OCI-LY7 (cell line): ENCODE measurements around the gene KRTAP9-2. TPM values are rescaled to one million over a fixed set of nuclear protein-coding genes. Genes with fewer than 3 reads are reported as not detected.

Source experiments
- BruUV-seq: library from RNA; stranded (reverse); fragments of 400-500 nt; replicated peaks from 2 replicates; lab custom pipeline; 2021; lab: Mats Ljungman, UMichigan
- CTCF ChIA-PET: fragments of 300-600 bp; sonication (Branson Sonifier 250); formaldehyde crosslinking; loops from one replicate; lab custom pipeline; 2022; ENCODE audit warnings: antibody characterized with exemption; ENCODE audit not compliant: unreplicated experiment; lab: Charles Lee
- POLR2A ChIA-PET: fragments of 300-600 bp; sonication (Branson Sonifier 250); formaldehyde crosslinking; loops from one replicate; lab custom pipeline; 2022; ENCODE audit warnings: antibody characterized with exemption; lab: Charles Lee
- DNase-seq: peaks from one replicate; pipeline ENCODE4 v3.0.0-alpha.2; 2015; ENCODE audit warnings: low spot score
- H2AFZ ChIP-seq: fragments of 200-600 bp; sonication (generic), shearing (Covaris generic); 2 replicates; pipeline ENCODE4 v1.6.1; 2014; ENCODE audit warnings: mild to moderate bottlenecking, antibody characterized with exemption, low read length, moderate library complexity
- H3K27ac ChIP-seq: fragments of 200-600 bp; sonication (generic); 2 replicates; pipeline ENCODE4 v1.5.1; 2014; ENCODE audit warnings: mixed run types, low read depth, mild to moderate bottlenecking, moderate library complexity, low read length, inconsistent platforms; ENCODE audit not compliant: poor library complexity, severe bottlenecking
- H3K36me3 ChIP-seq: fragments of 200-600 bp; sonication (generic); 2 replicates; pipeline ENCODE4 v1.6.1; 2014; ENCODE audit warnings: mild to moderate bottlenecking, antibody characterized with exemption, low read length, moderate library complexity, mixed read lengths; ENCODE audit not compliant: insufficient read depth
- H3K4me1 ChIP-seq: fragments of 200-600 bp; sonication (generic); 2 replicates; pipeline ENCODE4 v1.5.1; 2014; ENCODE audit warnings: mild to moderate bottlenecking, low read length; ENCODE audit not compliant: insufficient read depth, poor library complexity, severe bottlenecking
- H3K4me2 ChIP-seq: fragments of 200-600 bp; sonication (generic); 2 replicates; pipeline ENCODE4 v1.6.1; 2014; ENCODE audit warnings: mild to moderate bottlenecking, low read length
- H3K4me3 ChIP-seq: fragments of 200-600 bp; sonication (generic); 2 replicates; pipeline ENCODE4 v1.5.1; 2014; ENCODE audit warnings: mild to moderate bottlenecking, low read depth, low read length; ENCODE audit not compliant: poor library complexity, severe bottlenecking
- H3K79me2 ChIP-seq: fragments of 200-600 bp; sonication (generic); 2 replicates; pipeline ENCODE4 v1.6.1; 2016; ENCODE audit warnings: low read depth, mild to moderate bottlenecking, low read length, moderate library complexity, mixed read lengths; ENCODE audit not compliant: insufficient read depth
- H3K9me2 ChIP-seq: fragments of 200-600 bp; sonication (generic); 2 replicates; pipeline ENCODE4 v1.6.1; 2016; ENCODE audit warnings: mild to moderate bottlenecking, low read length, mixed read lengths; ENCODE audit not compliant: insufficient read depth
- H3K9me3 ChIP-seq: fragments of 200-600 bp; sonication (generic); 2 replicates; pipeline ENCODE4 v1.6.1; 2014; ENCODE audit warnings: mild to moderate bottlenecking, mixed run types, low read length, mixed read lengths
- H4K20me1 ChIP-seq: fragments of 200-600 bp; sonication (generic); 2 replicates; pipeline ENCODE4 v1.6.1; 2014; ENCODE audit warnings: mild to moderate bottlenecking, antibody characterized with exemption, low read length, moderate library complexity, mixed read lengths; ENCODE audit not compliant: insufficient read depth
- EZH2phosphoT487 ChIP-seq: fragments of 200-600 bp; sonication (generic); IDR thresholded peaks from 2 replicates; pipeline ENCODE4 v1.6.1; 2018; ENCODE audit warnings: low read depth, borderline replicate concordance, mild to moderate bottlenecking, mixed run types, antibody characterized with exemption, low read length, moderate library complexity, mixed read lengths
- intact Hi-C: fragments of 100-400 bp; cut with micrococcal nuclease; formaldehyde crosslinking; loops from one replicate; pipeline ENCODE4 v1.10.0; 2022; ENCODE audit not compliant: unreplicated experiment
- total RNA-seq, 2 experiments: library from RNA; depleted of rRNA in 1 of 2; stranded (reverse); fragments of >200 nt in 1 of 2; shearing (Covaris generic) in 1 of 2; gene quantifications; 2 replicates each; pipeline ENCODE4 v1.2.3, GENCODE V29; 2014 to 2022
- TF ChIP-seq, protein P1 (sequence below): fragments of 200-600 bp; sonication (generic); conservative IDR thresholded peaks from 2 replicates; pipeline ENCODE4 v1.5.1; 2014; ENCODE audit warnings: mild to moderate bottlenecking, antibody characterized with exemption, low read length, moderate library complexity, mixed read lengths

Gene KRTAP9-2
- total RNA-seq, 2 experiments from 2014 or later = not detected

DNA sequence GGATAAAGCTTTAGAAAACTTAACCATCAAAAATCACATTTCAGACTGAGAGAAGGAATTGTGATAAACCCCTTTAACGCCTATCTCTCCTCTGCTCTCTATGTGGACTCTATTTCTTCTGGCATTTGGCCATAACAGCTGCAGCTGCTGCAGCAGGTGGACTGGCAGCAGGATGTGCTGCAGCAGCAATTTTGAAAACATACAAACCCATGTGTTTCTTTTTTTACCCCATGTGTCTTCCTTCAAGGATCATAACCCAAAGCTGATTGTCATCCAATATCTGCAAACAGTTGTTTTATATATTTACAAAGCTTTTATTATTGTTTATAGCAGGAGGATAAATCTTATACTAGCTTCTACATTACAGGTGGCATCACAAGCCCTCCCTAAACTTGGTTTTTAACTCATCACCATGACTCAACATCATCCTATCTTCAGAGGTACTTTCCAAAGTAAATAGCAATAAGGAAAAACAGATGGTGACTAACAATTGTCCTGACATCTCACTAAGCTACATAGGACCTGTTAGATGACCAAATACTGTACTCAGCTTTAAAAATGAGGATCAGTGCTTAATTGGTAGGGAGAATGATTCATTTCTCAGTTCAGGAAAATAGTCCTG, 14.5 kb upstream of the KRTAP9-2 start:
- Histone ChIP-seq H3K4me3 (no peak overlapping the region), H3K79me2 (no peaks in the 10 kb centered on the region), H3K4me2 (no peak overlapping the region), H3K27ac (no peak overlapping the region), H2AFZ (no peak overlapping the region), H3K9me3 (no peaks in the 10 kb centered on the region), H3K36me3 (no peaks in the 10 kb centered on the region), H3K9me2 (no peaks in the 10 kb centered on the region), H3K4me1 (no peaks in the 10 kb centered on the region), H4K20me1 (no peaks in the 10 kb centered on the region)
- POLR2A ChIA-PET = no interaction called here
- DNase-seq = no peak
- intact Hi-C loops = no loop called here
- BruUV-seq = no TSS peak
- CTCF ChIA-PET = no interaction called here
- TF ChIP-seq EZH2phosphoT487 = no peak
- TF ChIP-seq, protein P1, sequence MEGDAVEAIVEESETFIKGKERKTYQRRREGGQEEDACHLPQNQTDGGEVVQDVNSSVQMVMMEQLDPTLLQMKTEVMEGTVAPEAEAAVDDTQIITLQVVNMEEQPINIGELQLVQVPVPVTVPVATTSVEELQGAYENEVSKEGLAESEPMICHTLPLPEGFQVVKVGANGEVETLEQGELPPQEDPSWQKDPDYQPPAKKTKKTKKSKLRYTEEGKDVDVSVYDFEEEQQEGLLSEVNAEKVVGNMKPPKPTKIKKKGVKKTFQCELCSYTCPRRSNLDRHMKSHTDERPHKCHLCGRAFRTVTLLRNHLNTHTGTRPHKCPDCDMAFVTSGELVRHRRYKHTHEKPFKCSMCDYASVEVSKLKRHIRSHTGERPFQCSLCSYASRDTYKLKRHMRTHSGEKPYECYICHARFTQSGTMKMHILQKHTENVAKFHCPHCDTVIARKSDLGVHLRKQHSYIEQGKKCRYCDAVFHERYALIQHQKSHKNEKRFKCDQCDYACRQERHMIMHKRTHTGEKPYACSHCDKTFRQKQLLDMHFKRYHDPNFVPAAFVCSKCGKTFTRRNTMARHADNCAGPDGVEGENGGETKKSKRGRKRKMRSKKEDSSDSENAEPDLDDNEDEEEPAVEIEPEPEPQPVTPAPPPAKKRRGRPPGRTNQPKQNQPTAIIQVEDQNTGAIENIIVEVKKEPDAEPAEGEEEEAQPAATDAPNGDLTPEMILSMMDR = no peak

DNA sequence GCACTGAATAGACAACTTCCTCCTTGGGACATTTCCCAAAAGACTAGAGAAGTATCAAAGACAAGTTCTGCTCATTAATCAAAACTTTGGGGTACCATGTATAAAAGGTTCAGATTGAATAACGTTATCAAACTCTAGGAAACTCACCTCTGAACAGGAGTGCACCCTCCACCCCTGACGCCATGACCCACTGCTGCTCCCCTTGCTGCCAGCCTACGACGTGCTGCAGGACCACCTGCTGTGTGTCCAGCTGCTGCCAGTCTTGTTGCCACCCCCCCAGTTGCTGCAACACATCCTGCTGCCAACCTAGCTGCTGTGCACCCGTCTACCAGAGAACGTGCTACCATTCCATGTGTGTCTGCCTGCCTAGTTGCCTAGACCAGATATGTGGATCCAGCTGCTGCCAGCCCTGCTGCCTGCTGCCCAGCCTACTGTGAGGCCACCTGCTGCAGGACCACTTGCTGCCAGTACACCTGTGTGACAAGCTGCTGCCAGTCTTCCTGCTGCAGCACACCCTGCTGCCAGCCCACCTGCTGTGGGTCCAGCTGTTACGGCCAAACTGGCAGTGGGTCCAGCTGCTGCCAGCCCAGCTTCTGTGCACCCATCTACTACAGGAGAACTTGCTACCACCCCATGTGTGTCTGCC, 13.8 kb upstream of the KRTAP9-2 start:
- BruUV-seq = no TSS peak
- no peaks in the 10 kb centered on the region for H3K4me1 ChIP-seq
- intact Hi-C loops = no loop called here
- H4K20me1 ChIP-seq = no peaks in the 10 kb centered on the region
- no peak overlapping the region for H3K27ac ChIP-seq
- H3K79me2 ChIP-seq = no peaks in the 10 kb centered on the region
- no peaks in the 10 kb centered on the region for H3K9me3 ChIP-seq
- no peak overlapping the region for H2AFZ ChIP-seq
- ChIA-PET CTCF (no interaction called here), POLR2A (no interaction called here)
- no peak for TF ChIP-seq EZH2phosphoT487
- TF ChIP-seq, protein P1 = no peak
- H3K4me3 ChIP-seq = no peak overlapping the region
- no peaks in the 10 kb centered on the region for H3K36me3 ChIP-seq
- H3K9me2 ChIP-seq = no peaks in the 10 kb centered on the region
- no peak for DNase-seq
- no peak overlapping the region for H3K4me2 ChIP-seq

DNA sequence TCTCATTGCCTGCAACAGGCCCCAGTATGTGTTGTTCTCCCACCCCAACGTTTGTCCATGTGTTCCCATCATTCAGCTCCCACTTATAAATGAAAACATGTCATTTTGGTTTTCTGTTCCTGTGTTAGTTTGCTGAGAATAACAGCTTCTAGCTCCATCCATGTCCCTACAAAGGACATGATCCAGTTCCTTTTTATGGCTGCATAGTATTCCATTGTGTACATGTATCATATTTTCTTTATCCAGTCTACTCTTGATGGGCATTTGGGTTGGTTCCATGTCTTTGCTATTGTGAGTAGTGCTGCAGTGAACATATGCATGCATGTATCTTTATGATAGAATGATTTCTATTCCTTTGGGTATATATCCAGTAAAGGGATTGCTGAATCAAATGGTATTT, 10.8 kb upstream of the KRTAP9-2 start:
- CTCF ChIA-PET = no interaction called here
- no peak for DNase-seq
- POLR2A ChIA-PET = no interaction called here
- intact Hi-C loops = no loop called here
- no peak overlapping the region for H2AFZ ChIP-seq
- H3K27ac ChIP-seq = no peak overlapping the region
- BruUV-seq = no TSS peak
- no peaks in the 10 kb centered on the region for H4K20me1 ChIP-seq
- no peak overlapping the region for H3K4me3 ChIP-seq
- no peaks in the 10 kb centered on the region for H3K4me1 ChIP-seq
- no peak for TF ChIP-seq EZH2phosphoT487
- TF ChIP-seq, protein P1 = no peak
- H3K79me2 ChIP-seq = no peaks in the 10 kb centered on the region
- no peaks in the 10 kb centered on the region for H3K9me3 ChIP-seq
- H3K4me2 ChIP-seq = no peak overlapping the region
- no peaks in the 10 kb centered on the region for H3K36me3 ChIP-seq
- no peaks in the 10 kb centered on the region for H3K9me2 ChIP-seq
